HL-60 (cell line): ENCODE data around the gene ARHGAP27.

Experiments
- DNase-seq, 2 experiments: peaks; one replicate each; pipeline ENCODE4 v3.0.0-alpha.2; 2010 to 2020; ENCODE audit warnings: low read depth in 1 of 2, low spot score in 1 of 2
- H3K27ac ChIP-seq: fragments of 250-450 bp; sonication (Bioruptor Pico); replicated peaks from 2 replicates; pipeline ENCODE4 v1.5.1; 2020; ENCODE audit warnings: mild to moderate bottlenecking, moderate library complexity
- H3K27me3 ChIP-seq: fragments of 250-450 bp; sonication (Bioruptor Pico); 2 replicates; pipeline ENCODE4 v1.5.1; 2021; ENCODE audit warnings: mild to moderate bottlenecking, moderate library complexity; ENCODE audit not compliant: insufficient read depth, poor library complexity, severe bottlenecking
- H3K4me3 ChIP-seq: replicated peaks from 2 replicates; pipeline ENCODE4 v1.5.1; 2011; ENCODE audit warnings: mild to moderate bottlenecking, control low read depth, low read length; ENCODE audit not compliant: insufficient read depth
- GABPA ChIP-seq: IDR thresholded peaks from 2 replicates; pipeline ENCODE4 v1.6.1; 2012; ENCODE audit warnings: low read depth
- POLR2AphosphoS5 ChIP-seq: IDR thresholded peaks from 2 replicates; pipeline ENCODE4 v1.6.1; 2012; ENCODE audit warnings: low read depth
- SPI1 ChIP-seq: IDR thresholded peaks from 2 replicates; pipeline ENCODE4 v1.6.1; 2012; ENCODE audit warnings: low read depth, mild to moderate bottlenecking, borderline replicate concordance
- TF ChIP-seq, protein P1 (sequence below): IDR thresholded peaks from 2 replicates; pipeline ENCODE4 v1.6.1; 2012; ENCODE audit warnings: low read depth; ENCODE audit not compliant: insufficient replicate concordance
- TF ChIP-seq, protein P2 (sequence below): IDR thresholded peaks from one replicate; pipeline ENCODE4 v1.5.1; 2011; ENCODE audit warnings: low read length, control low read depth, inconsistent platforms; ENCODE audit not compliant: insufficient read depth

The ARHGAP27 gene

DNA sequence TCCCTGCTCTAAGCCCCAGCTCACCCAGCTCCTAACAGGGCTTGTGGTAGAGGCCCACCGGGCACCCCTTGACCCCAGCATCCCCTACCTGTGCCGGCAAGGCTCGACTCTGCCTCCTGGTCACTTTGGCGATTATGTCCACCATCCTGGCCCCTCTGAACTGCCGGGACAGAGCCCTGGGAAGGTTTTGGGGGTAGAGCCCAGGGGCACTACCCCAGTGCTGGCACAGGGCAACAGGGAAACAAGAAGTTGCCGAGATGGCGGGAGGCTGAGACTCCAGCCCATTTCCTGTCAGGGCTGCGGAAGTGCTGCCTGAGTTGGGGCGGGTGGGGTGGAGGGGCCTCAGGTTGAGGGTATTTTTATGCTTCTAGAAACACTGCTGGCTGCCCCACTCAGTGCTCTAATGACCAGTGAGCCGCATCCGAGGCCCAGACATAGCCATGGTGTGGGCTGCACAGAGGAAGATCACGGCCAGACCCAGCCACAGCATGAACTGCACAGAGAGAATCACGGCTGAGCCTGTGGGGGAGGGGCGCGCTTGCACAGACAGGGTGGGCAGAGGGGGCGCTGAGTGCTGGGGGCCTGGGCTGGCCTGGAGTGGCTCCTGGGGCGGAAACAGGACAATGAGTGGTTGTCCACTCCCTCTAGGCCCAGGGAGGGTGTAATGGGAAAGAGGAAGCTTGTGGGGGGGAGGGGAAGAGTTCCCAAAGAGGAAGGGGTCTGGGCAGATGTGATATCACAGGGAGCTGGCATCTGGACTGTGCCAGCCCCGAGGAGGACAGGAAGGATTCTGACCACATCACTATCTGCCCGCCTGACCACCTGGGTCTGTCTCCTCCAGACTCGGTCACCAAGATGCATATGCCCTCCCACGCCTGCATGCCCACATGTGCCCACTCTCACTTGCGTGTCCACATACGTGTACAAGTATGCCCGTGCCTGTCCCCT is 22.3 kb downstream of the ARHGAP27 start:
- no peaks in the 10 kb centered on the region for H3K27me3 ChIP-seq
- TF ChIP-seq SPI1 (peak; percentile 91), GABPA (no peak)
- H3K27ac ChIP-seq = peak overlapping the region; percentile 94
- DNase-seq = peak; percentile 80 to 83
- H3K4me3 ChIP-seq = peak overlapping the region; percentile 85

DNA sequence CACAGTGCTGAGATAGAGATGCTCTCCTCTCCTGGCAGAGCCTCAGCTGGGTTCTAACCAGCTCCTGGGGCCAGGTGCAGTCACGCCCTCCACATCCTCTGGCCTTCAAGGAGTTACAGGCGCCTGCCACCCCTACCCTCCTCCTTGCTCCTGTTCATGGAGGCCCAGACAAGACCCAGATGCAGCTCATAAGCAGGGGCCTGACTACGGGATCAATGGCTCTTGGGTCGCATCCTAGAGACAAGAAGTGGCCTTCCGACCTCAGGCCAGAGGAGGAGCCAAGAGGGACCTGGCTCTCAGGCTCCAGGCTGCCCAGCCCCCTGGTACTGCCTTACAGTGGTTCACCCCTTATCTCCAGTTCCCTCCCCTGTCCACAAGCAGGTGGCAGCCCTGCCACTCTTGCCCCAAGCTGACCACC is 23.0 kb downstream of the ARHGAP27 start:
- DNase-seq = no peak
- H3K27me3 ChIP-seq = no peaks in the 10 kb centered on the region
- H3K27ac ChIP-seq = peak overlapping the region; percentile 94
- peak overlapping the region; percentile 85 for H3K4me3 ChIP-seq
- no peak for TF ChIP-seq SPI1
- TF ChIP-seq, protein P1, sequence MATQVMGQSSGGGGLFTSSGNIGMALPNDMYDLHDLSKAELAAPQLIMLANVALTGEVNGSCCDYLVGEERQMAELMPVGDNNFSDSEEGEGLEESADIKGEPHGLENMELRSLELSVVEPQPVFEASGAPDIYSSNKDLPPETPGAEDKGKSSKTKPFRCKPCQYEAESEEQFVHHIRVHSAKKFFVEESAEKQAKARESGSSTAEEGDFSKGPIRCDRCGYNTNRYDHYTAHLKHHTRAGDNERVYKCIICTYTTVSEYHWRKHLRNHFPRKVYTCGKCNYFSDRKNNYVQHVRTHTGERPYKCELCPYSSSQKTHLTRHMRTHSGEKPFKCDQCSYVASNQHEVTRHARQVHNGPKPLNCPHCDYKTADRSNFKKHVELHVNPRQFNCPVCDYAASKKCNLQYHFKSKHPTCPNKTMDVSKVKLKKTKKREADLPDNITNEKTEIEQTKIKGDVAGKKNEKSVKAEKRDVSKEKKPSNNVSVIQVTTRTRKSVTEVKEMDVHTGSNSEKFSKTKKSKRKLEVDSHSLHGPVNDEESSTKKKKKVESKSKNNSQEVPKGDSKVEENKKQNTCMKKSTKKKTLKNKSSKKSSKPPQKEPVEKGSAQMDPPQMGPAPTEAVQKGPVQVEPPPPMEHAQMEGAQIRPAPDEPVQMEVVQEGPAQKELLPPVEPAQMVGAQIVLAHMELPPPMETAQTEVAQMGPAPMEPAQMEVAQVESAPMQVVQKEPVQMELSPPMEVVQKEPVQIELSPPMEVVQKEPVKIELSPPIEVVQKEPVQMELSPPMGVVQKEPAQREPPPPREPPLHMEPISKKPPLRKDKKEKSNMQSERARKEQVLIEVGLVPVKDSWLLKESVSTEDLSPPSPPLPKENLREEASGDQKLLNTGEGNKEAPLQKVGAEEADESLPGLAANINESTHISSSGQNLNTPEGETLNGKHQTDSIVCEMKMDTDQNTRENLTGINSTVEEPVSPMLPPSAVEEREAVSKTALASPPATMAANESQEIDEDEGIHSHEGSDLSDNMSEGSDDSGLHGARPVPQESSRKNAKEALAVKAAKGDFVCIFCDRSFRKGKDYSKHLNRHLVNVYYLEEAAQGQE = no peak

DNA sequence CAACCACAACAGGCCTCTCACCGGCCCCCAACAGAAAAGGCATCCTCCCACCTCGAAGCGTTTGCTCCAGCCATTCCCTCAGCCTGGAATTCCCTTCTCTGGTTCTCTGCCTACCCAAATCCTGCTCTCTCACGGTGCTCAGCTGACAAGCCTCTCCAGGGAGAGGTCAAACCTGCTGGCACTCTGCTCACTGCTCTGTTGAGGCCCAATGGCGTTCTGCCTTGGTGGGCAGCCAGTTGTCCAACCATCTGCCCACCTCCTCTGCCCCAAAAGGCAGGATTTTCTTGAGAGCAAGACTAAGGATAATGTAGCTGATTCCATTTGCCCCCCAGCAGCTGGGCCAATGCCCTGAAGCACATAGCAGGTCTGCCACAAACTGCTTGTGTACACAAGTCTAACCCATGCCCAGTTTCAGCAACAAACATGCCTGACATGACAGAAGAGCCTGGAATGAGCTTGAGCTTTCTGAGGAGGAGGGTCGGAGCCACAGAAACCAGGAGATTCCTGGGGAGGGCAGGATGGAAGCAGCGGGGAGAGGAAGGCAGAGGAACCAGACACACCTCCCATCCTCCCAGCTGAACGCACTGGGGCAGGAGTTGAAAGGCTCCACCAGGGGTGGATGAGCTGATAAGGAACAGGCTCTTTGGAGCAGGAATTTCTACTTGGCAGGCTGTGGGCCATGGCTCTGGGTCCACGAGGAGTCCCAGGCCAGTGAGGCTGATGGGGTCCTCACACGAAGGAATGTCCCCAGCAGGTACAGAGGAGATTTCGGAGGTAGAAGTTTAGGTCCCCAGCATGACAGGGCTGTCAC is 23.9 kb downstream of the ARHGAP27 start:
- no peak for DNase-seq
- Histone ChIP-seq H3K27me3 (no peaks in the 10 kb centered on the region), H3K27ac (peak overlapping the region; percentile 94), H3K4me3 (peak overlapping the region; percentile 85)
- TF ChIP-seq SPI1 (no peak), POLR2AphosphoS5 (no peak), GABPA (no peak)
- TF ChIP-seq, protein P1 = no peak
- TF ChIP-seq, protein P2, sequence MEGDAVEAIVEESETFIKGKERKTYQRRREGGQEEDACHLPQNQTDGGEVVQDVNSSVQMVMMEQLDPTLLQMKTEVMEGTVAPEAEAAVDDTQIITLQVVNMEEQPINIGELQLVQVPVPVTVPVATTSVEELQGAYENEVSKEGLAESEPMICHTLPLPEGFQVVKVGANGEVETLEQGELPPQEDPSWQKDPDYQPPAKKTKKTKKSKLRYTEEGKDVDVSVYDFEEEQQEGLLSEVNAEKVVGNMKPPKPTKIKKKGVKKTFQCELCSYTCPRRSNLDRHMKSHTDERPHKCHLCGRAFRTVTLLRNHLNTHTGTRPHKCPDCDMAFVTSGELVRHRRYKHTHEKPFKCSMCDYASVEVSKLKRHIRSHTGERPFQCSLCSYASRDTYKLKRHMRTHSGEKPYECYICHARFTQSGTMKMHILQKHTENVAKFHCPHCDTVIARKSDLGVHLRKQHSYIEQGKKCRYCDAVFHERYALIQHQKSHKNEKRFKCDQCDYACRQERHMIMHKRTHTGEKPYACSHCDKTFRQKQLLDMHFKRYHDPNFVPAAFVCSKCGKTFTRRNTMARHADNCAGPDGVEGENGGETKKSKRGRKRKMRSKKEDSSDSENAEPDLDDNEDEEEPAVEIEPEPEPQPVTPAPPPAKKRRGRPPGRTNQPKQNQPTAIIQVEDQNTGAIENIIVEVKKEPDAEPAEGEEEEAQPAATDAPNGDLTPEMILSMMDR = no peak

DNA sequence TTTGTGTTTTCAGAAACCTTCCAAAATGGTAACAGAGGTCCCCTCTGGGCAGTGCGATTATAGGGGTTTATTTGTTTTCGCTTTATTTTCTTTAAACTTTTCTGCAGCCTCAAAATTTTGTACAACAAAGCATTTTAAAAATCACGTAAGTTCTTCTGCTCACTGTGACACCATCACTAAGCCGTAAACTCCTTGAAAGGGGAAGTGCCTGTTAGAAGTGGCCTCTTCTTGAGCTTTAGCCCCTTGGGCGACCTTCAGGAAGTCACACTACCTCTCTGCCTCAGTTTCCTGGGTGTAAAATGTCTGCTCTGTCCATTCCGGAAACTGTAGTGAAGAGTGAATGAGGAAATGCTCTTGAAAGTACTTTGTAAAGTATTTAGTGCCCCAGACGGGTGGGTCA is 26.6 kb downstream of the ARHGAP27 start:
- peak in 1 of 2 experiments; percentile 47 for DNase-seq
- Histone ChIP-seq H3K27me3 (no peaks in the 10 kb centered on the region), H3K4me3 (no peak overlapping the region), H3K27ac (no peak overlapping the region)
- TF ChIP-seq, protein P1 = no peak
- TF ChIP-seq SPI1 = peak; percentile 96
